K562 (cell line): ENCODE data around the gene CYB561A3. TPM values are rescaled to one million over a fixed set of nuclear protein-coding genes. Genes with fewer than 3 reads are reported as not detected.

Experiments used
- ATAC-seq: fragments of 200-7000 bp; cut with Tn5 transposase; 3 replicates; pipeline ENCODE4 v1.9.1; 2020; ENCODE audit warnings: moderate library complexity
- BruUV-seq: library from RNA; stranded (reverse); fragments of 400-500 nt; replicated peaks from 2 replicates; lab custom pipeline; 2021; lab: Mats Ljungman, UMichigan
- CTCF ChIA-PET: fragments of 300-600 bp; formaldehyde crosslinking; extraction: SDS; loops from one replicate; lab custom pipeline; 2021; ENCODE audit warnings: low intra/inter-chr PET ratio; lab: Yijun Ruan, JAX
- POLR2A ChIA-PET: fragments of 300-600, 350-650 bp; sonication (Branson Sonifier 250); formaldehyde crosslinking; extraction: SDS; loops from one replicate; lab custom pipeline; 2021; ENCODE audit warnings: antibody characterized with exemption, inconsistent platforms; lab: Yijun Ruan, JAX
- DNase-seq, 4 experiments: peaks; one replicate each; pipeline versions ENCODE4 v3.0.0 to v3.0.0-alpha.2; 2011 to 2018; ENCODE audit warnings: low spot score in 3 of 4, mixed read lengths in 3 of 4; ENCODE audit errors: extremely low read depth in 1 of 4
- FAIRE-seq: peaks from 2 replicates; lab custom pipeline; 2011; peaks lifted over from hg19 to GRCh38; lab: Jason Lieb, UNC
- H2AFZ ChIP-seq: 2 replicates; pipeline ENCODE4 v1.6.0; 2011; ENCODE audit warnings: low read depth, low read length, control low read depth, inconsistent platforms
- H3K27ac ChIP-seq: fragments of 200-600 bp; 3 replicates; pipeline ENCODE4 v1.8.0; 2011; ENCODE audit warnings: low read depth, mild to moderate bottlenecking, control low read depth, inconsistent platforms, low read length, moderate library complexity, mixed read lengths; ENCODE audit errors: extremely low read depth
- H3K27me3 ChIP-seq, 2 experiments: fragments of 300-600 bp in 1 of 2; 2 replicates in 1 of 2; 3 replicates in 1 of 2; pipeline versions ENCODE4 v1.6.0 to v1.8.0; 2011; ENCODE audit warnings: inconsistent platforms in 2 of 2, low read length in 2 of 2, mild to moderate bottlenecking in 1 of 2, mixed read lengths in 1 of 2, moderate library complexity in 1 of 2; ENCODE audit not compliant: control insufficient read depth in 2 of 2, insufficient read depth in 2 of 2
- H3K36me3 ChIP-seq: fragments of 300-600 bp; 3 replicates; pipeline ENCODE4 v1.8.0; 2011; ENCODE audit warnings: mild to moderate bottlenecking, low read length, inconsistent platforms; ENCODE audit not compliant: control insufficient read depth, insufficient read depth
- H3K4me1 ChIP-seq, 2 experiments: fragments of 200-600 bp in 1 of 2; replicated peaks in 1 of 2; 2 replicates in 1 of 2; 3 replicates in 1 of 2; pipeline versions ENCODE4 v1.5.1 to v1.8.0; 2011; ENCODE audit warnings: inconsistent platforms in 2 of 2, low read length in 2 of 2, mild to moderate bottlenecking in 1 of 2, mixed read lengths in 1 of 2, moderate library complexity in 1 of 2; ENCODE audit not compliant: control insufficient read depth in 2 of 2, insufficient read depth in 2 of 2
- H3K4me2 ChIP-seq: 2 replicates; pipeline ENCODE4 v1.6.1; 2011; ENCODE audit warnings: low read length, control low read depth, inconsistent platforms, mixed read lengths; ENCODE audit not compliant: insufficient read depth
- H3K4me3 ChIP-seq: fragments of 200-600 bp; sonication (generic), shearing (Covaris generic); 2 replicates; pipeline ENCODE4 v1.5.1; 2016; ENCODE audit warnings: control low read depth, inconsistent platforms
- H3K79me2 ChIP-seq: fragments of 200-600 bp; 3 replicates; pipeline ENCODE4 v1.8.0; 2011; ENCODE audit warnings: low read length, inconsistent platforms; ENCODE audit not compliant: control insufficient read depth, insufficient read depth
- H3K9ac ChIP-seq, 2 experiments: 2 replicates each; pipeline versions ENCODE4 v1.6.0 to v1.6.1; 2011; ENCODE audit warnings: low read depth in 2 of 2, low read length in 2 of 2, control low read depth in 1 of 2, inconsistent platforms in 1 of 2, mild to moderate bottlenecking in 1 of 2, mixed read lengths in 1 of 2; ENCODE audit not compliant: insufficient read depth in 1 of 2
- H3K9me1 ChIP-seq: one replicate; pipeline ENCODE4 v1.6.0; 2011; ENCODE audit warnings: inconsistent platforms, mild to moderate bottlenecking, low read length, moderate library complexity; ENCODE audit not compliant: control insufficient read depth, insufficient read depth
- H3K9me3 ChIP-seq: replicated peaks from 2 replicates; pipeline ENCODE4 v1.5.1; 2011; ENCODE audit warnings: low read depth, low read length, inconsistent platforms; ENCODE audit not compliant: control insufficient read depth, insufficient read depth
- H4K20me1 ChIP-seq: replicated peaks from 2 replicates; pipeline ENCODE4 v1.6.1; 2011; ENCODE audit warnings: low read length, inconsistent platforms, mixed read lengths; ENCODE audit not compliant: control insufficient read depth, insufficient read depth
- ATF7 ChIP-seq: fragments of 450-650 bp; IDR thresholded peaks from 2 replicates; pipeline ENCODE4 v1.7.1; 2014; ENCODE audit warnings: mild to moderate bottlenecking, moderate library complexity
- BDP1 ChIP-seq: IDR thresholded peaks from 3 replicates; pipeline ENCODE4 v1.6.1; 2011; ENCODE audit not compliant: insufficient read length, insufficient read depth
- CREBBP ChIP-seq: IDR thresholded peaks from one replicate; pipeline ENCODE4 v1.6.1; 2012; ENCODE audit warnings: low read depth, mild to moderate bottlenecking, control low read depth, inconsistent platforms, low read length
- EP300 ChIP-seq: IDR thresholded peaks from 2 replicates; pipeline ENCODE4 v1.6.1; 2012; ENCODE audit warnings: low read length, improper control_type of control experiment
- MCM3 ChIP-seq: fragments of 450-650 bp; IDR thresholded peaks from 2 replicates; pipeline ENCODE4 v1.6.1; 2016
- NR2F6 ChIP-seq: fragments of 450-650 bp; formaldehyde crosslinking; IDR thresholded peaks from 2 replicates; pipeline ENCODE4 v1.4.0; 2020; ENCODE audit warnings: mild to moderate bottlenecking
- RHOXF2B ChIP-seq: fragments of 250-450 bp; sonication (Bioruptor Pico); conservative IDR thresholded peaks from 2 replicates; pipeline ENCODE4 v1.5.1; 2021
- SP2 ChIP-seq: IDR thresholded peaks from 2 replicates; pipeline ENCODE4 v1.6.1; 2011; ENCODE audit warnings: mild to moderate bottlenecking, low read depth, low read length, moderate library complexity; ENCODE audit not compliant: poor library complexity, severe bottlenecking; ENCODE audit errors: extremely low read depth
- ZBTB17 ChIP-seq: fragments of 450-650 bp; formaldehyde crosslinking; IDR thresholded peaks from 2 replicates; pipeline ENCODE4 v1.4.0; 2020; ENCODE audit warnings: mild to moderate bottlenecking
- ZNF217 ChIP-seq: sonication (generic); formaldehyde crosslinking; IDR thresholded peaks from 2 replicates; pipeline ENCODE4 v1.8.0; 2022; ENCODE audit warnings: mild to moderate bottlenecking, missing genetic modification reagents
- ZNF436 ChIP-seq: fragments of 250-450, 450-650 bp; sonication (Bioruptor Pico); formaldehyde crosslinking; IDR thresholded peaks from 2 replicates; pipeline ENCODE4 v1.7.0; 2020; ENCODE audit warnings: mild to moderate bottlenecking
- WGBS: fragments of 100-300 bp; shearing (Covaris generic); methylation state at CpG from one replicate; pipeline ENCODE4 v1.1.6; 2016; ENCODE audit warnings: low coverage, mixed read lengths; ENCODE audit not compliant: insufficient coverage; ENCODE audit errors: missing lambda C conversion rate; 5-methylcytosine and 5-hydroxymethylcytosine counted together
- in situ Hi-C: fragments of 300-500 bp; cut with MboI; formaldehyde crosslinking; loops from 4 replicates; pipeline ENCODE4 v1.15.0; 2018; ENCODE audit warnings: inconsistent platforms, mixed read lengths
- intact Hi-C: fragments of 100-400 bp; cut with micrococcal nuclease; formaldehyde crosslinking; loops from 2 replicates; pipeline ENCODE4 v1.14.2; 2022
- polyA plus RNA-seq, 8 experiments: library from polyadenylated mRNA; depleted of rRNA in 4 of 8; stranded (reverse) in 5 of 8; unstranded in 3 of 8; fragments of >200 nt; fragmentation: Nextera tagmentation in 2 of 8; fragmentation: Illumina TruSeq in 1 of 8; extraction: Ambion mirVana in 2 of 8; extraction: Trizol in 1 of 8; gene quantifications; 2 replicates each; pipeline versions ENCODE4 v1.2.1 to v1.2.3, GENCODE V29; 2011 to 2014; ENCODE audit warnings: inconsistent platforms in 1 of 8, missing spikeins in 1 of 8
- total RNA-seq, 7 experiments: library from RNA; depleted of rRNA in 6 of 7; stranded (reverse); fragments of >200 nt in 6 of 7; fragmentation: Illumina TruSeq in 2 of 7; extraction: Trizol in 2 of 7; gene quantifications; 2 replicates each; pipeline versions ENCODE4 v1.2.1 to v1.2.3, GENCODE V29; 2011 to 2021; ENCODE audit warnings: low replicate concordance in 1 of 7
- TF ChIP-seq, protein P1 (sequence below): sonication (generic); formaldehyde crosslinking; IDR thresholded peaks from 2 replicates; pipeline ENCODE4 v1.8.1; 2023; ENCODE audit warnings: mild to moderate bottlenecking, missing genetic modification reagents, moderate library complexity
- TF ChIP-seq, protein P2 (sequence below): conservative IDR thresholded peaks from 2 replicates; pipeline ENCODE4 v1.6.1; 2011; ENCODE audit warnings: low read depth, mild to moderate bottlenecking, low read length; ENCODE audit not compliant: control insufficient read depth

CYB561A3 gene
- total and polyA plus RNA-seq, 9 of the 15 experiments (the other 6 are each of a cell fraction or from before 2014, with no cell fraction given): 29.2 to 78.9 (median 37.9) TPM

DNA sequence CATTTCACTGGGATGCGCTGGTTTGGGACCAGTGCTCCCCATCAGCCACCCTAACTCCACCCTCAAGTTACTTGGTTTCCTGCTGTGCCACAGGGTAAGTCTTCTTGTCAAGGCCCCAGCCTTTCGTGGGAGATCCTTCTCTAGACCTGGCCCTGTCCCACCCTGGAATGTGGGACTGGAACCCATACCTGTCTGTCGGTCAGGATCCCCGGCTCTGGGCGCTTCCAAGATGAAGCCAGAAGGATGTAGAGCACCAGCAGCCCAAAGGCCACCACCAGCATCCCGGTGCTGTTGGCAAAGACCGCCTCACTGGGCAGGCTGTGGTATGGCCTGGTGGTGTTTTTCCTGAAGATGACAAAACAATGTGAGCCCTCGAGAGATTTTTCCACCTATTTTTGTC lies 10.9 kb downstream of the CYB561A3 start (continued):
- no peak for TF ChIP-seq BDP1
- no peak for TF ChIP-seq ZBTB17 (CRISPR knock-in tag)
- TF ChIP-seq ATF7: no peak
- no peak for TF ChIP-seq ZNF436 (CRISPR knock-in tag)
- TF ChIP-seq EP300: no peak
- TF ChIP-seq CREBBP: no peak
- no peak for TF ChIP-seq ZNF217
- TF ChIP-seq, protein P1, sequence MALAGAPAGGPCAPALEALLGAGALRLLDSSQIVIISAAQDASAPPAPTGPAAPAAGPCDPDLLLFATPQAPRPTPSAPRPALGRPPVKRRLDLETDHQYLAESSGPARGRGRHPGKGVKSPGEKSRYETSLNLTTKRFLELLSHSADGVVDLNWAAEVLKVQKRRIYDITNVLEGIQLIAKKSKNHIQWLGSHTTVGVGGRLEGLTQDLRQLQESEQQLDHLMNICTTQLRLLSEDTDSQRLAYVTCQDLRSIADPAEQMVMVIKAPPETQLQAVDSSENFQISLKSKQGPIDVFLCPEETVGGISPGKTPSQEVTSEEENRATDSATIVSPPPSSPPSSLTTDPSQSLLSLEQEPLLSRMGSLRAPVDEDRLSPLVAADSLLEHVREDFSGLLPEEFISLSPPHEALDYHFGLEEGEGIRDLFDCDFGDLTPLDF (CRISPR knock-in tag): no peak
- no peak for TF ChIP-seq MCM3
- TF ChIP-seq, all 486 proteins: peak for 0

GRCh38 chr11:61350336-61350735 lies 11.3 kb downstream of the CYB561A3 start:
- BruUV-seq: no TSS peak
- POLR2A ChIA-PET: interaction anchor here (0.6 to 3.9 kb wide), 2 partner anchors 11 to 1193 kb away, joined by 3 to 36 read pairs; partner anchors contain the start of genes CYB561A3 and TMEM138

More at GRCh38 chr11:61350336-61350735, 11.3 kb downstream of the CYB561A3 start:
- Histone ChIP-seq H3K4me3 (no peak overlapping the region), H3K9me3 (no peaks in the 10 kb centered on the region), H3K27me3 (no peaks in the 10 kb centered on the region), H3K4me1 (peaks cover 27 to 38% of the 10 kb centered on the region in 2 experiments), H3K36me3 (peaks cover 84% of the 10 kb centered on the region; the same call in 2 of the 3 replicates), H3K79me2 (no peaks in the 10 kb centered on the region; the same call in 2 of the 3 replicates), H2AFZ (no peak overlapping the region), H4K20me1 (no peaks in the 10 kb centered on the region), H3K27ac (no peak overlapping the region), H3K4me2 (no peak overlapping the region), H3K9ac (no peak overlapping the region), H3K9me1 (peaks cover 3% of the 10 kb centered on the region)
- WGBS: 82% methylated on average over 1 of the region's 1 CpG
- intact Hi-C loops (no loop called here), in situ Hi-C loops (no loop called here)
- CTCF ChIA-PET: no interaction called here
- FAIRE-seq (no peak), DNase-seq (no peak), ATAC-seq (no peak)
- TF ChIP-seq NR2F6 (CRISPR knock-in tag) (no peak), SP2 (no peak), RHOXF2B (CRISPR knock-in tag) (no peak)
- TF ChIP-seq, protein P2, sequence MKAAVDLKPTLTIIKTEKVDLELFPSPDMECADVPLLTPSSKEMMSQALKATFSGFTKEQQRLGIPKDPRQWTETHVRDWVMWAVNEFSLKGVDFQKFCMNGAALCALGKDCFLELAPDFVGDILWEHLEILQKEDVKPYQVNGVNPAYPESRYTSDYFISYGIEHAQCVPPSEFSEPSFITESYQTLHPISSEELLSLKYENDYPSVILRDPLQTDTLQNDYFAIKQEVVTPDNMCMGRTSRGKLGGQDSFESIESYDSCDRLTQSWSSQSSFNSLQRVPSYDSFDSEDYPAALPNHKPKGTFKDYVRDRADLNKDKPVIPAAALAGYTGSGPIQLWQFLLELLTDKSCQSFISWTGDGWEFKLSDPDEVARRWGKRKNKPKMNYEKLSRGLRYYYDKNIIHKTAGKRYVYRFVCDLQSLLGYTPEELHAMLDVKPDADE: no peak
